Breast epithelium (tissue), 3 donors: ENCODE measurements around the gene CLDND2.

Source experiments
- POLR2A ChIP-seq: fragments of 450-650 bp; IDR thresholded peaks from one replicate; pipeline ENCODE4 v1.6.1; 2016; ENCODE audit warnings: antibody characterized with exemption, mild to moderate bottlenecking, moderate library complexity
- POLR2AphosphoS5 ChIP-seq, 3 donors: sonication (generic); formaldehyde crosslinking; IDR thresholded peaks; one replicate each; pipeline ENCODE4 v1.6.1; 2017; ENCODE audit warnings: antibody characterized with exemption in 3 of 3
- TF ChIP-seq, protein P1 (sequence below), 3 donors: fragments of 450-650 bp; IDR thresholded peaks; one replicate each; pipeline ENCODE4 v1.5.1; 2016 to 2017; ENCODE audit warnings: antibody characterized with exemption in 3 of 3, mild to moderate bottlenecking in 3 of 3, moderate library complexity in 3 of 3

DNA sequence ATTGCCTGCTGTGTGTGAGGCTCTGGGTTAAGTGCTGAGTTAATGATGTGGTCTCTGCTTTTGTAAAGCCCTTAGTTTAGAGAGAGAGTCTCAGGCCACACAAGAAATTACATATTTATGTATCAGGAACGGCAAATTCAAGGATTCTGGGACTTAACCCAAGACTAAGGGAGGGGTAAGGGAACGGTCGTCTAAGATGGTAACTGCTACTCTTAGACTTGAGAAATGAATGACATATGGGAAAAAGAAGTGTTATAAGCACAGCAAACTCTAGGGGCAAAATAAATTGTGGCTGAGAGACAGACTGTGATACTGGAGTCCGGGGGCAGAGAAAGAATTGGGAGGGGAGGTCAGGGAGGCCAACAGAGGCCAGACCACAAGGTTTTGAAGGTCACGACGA lies 37.1 kb downstream of the CLDND2 start:
- TF ChIP-seq POLR2A (no peak), POLR2AphosphoS5 (IDR thresholded peaks at IDR 0.05) (no peak)
- TF ChIP-seq, protein P1, sequence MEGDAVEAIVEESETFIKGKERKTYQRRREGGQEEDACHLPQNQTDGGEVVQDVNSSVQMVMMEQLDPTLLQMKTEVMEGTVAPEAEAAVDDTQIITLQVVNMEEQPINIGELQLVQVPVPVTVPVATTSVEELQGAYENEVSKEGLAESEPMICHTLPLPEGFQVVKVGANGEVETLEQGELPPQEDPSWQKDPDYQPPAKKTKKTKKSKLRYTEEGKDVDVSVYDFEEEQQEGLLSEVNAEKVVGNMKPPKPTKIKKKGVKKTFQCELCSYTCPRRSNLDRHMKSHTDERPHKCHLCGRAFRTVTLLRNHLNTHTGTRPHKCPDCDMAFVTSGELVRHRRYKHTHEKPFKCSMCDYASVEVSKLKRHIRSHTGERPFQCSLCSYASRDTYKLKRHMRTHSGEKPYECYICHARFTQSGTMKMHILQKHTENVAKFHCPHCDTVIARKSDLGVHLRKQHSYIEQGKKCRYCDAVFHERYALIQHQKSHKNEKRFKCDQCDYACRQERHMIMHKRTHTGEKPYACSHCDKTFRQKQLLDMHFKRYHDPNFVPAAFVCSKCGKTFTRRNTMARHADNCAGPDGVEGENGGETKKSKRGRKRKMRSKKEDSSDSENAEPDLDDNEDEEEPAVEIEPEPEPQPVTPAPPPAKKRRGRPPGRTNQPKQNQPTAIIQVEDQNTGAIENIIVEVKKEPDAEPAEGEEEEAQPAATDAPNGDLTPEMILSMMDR (IDR thresholded peaks at IDR 0.05) = no peak
